ENCODE results near the gene ZHX3. TPM values are rescaled to one million over a fixed set of nuclear protein-coding genes. Genes with fewer than 3 reads are reported as not detected.

The ZHX3 gene
- total and polyA plus RNA-seq, 2 of the 4 experiments (the other 2 are of a cell fraction): 25.0 to 28.0 TPM

DNA sequence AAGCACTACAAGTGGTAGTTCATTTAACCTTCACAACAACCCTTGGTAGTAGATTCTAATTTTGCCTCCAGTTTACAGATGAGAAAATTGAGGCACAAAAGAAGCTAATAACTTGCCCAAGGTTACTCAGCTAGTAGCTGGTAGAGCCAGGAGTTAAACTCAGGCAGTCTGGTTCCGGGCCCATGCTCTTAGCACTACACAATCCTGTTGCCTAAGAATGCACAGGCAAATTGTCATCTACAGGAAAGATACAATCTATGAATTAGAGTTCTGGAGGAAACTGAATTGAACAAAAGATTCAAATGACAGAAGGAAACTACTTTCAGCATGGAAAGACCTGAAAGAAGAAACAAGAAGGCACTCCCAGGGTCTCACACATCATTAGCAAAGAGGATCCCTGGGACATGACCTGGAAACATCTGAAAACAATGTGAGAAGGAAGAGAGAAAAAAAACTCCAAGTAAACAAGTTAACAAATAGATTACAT is 56.8 kb downstream of the ZHX3 start (continued):
- TF ChIP-seq ELK1 (IDR thresholded peaks at IDR 0.05; ENCODE audit: borderline replicate concordance, low read depth, low read length) (no peak), POLR2A (IDR thresholded peaks at IDR 0.05; ENCODE audit: low read depth, low read length) (no peak), NFE2L2 (IDR thresholded peaks at IDR 0.05; ENCODE audit: low read depth, low read length) (no peak)

GRCh38 chr20:41259309-41259708 is 58.2 kb downstream of the ZHX3 start:
- Histone ChIP-seq H3K4me2 (ENCODE audit: low read depth, low read length) (no peak overlapping the region), H2AFZ (replicated peaks; ENCODE audit: low read length, poor library complexity) (no peak overlapping the region), H3K36me3 (ENCODE audit: control insufficient read depth, insufficient read depth, low read length) (no peaks in the 10 kb centered on the region), H2BK120ac (ENCODE audit: low read depth, low read length) (no peak overlapping the region), H2BK5ac (ENCODE audit: low read depth, low read length, poor library complexity, severe bottlenecking) (no peak overlapping the region), H3K4me3 (ENCODE audit: insufficient read depth, low read depth, low read length) (no peak overlapping the region), H3K9ac (ENCODE audit: low read depth, low read length) (no peak overlapping the region), H3K27ac (ENCODE audit: insufficient read depth, low read length) (no peak overlapping the region), H3K27me3 (ENCODE audit: control insufficient read depth, insufficient read depth, low read length) (no peaks in the 10 kb centered on the region), H2BK20ac (ENCODE audit: low read depth, low read length) (no peak overlapping the region), H3K56ac (ENCODE audit: extremely low read depth, insufficient read depth, low read length) (no peak overlapping the region), H2AK5ac (ENCODE audit: low read depth, low read length) (no peak overlapping the region), H3K79me1 (ENCODE audit: low read depth in 1 of 2, low read length in 2 of 2) (peaks cover 36 to 50% of the 10 kb centered on the region in 2 experiments), H4K91ac (ENCODE audit: insufficient read depth, low read depth, low read length) (no peak overlapping the region), H4K8ac (ENCODE audit: low read depth in 2 of 2, low read length in 2 of 2) (no peak overlapping the region), H3K9me3 (ENCODE audit: control insufficient read depth, insufficient read depth, low read length) (no peaks in the 10 kb centered on the region), H4K20me1 (ENCODE audit: insufficient read depth, low read length) (peaks cover 12% of the 10 kb centered on the region), H3K14ac (replicated peaks; ENCODE audit: low read depth, low read length) (no peak overlapping the region), H3K4me1 (ENCODE audit: control insufficient read depth, insufficient read depth, low read length) (peaks cover 3% of the 10 kb centered on the region; the same call in 1 of the 2 replicates), H3K18ac (ENCODE audit: low read depth, low read length) (no peak overlapping the region), H2BK15ac (ENCODE audit: low read depth, low read length) (no peak overlapping the region), H2AK9ac (replicated peaks; ENCODE audit: low read depth, low read length, poor library complexity) (no peak overlapping the region), H3K23ac (ENCODE audit: low read depth, low read length) (no peak overlapping the region), H3K9me1 (ENCODE audit: insufficient read depth, low read length) (peaks cover 8% of the 10 kb centered on the region), H4K5ac (ENCODE audit: low read depth, low read length) (no peak overlapping the region), H3K4ac (ENCODE audit: low read depth, low read length) (no peak overlapping the region)
- TF ChIP-seq FOS (IDR thresholded peaks at IDR 0.05; ENCODE audit: low read depth, low read length) (no peak), CHD1 (IDR thresholded peaks at IDR 0.05; ENCODE audit: low read depth, low read length) (no peak), RFX5 (IDR thresholded peaks at IDR 0.05; ENCODE audit: low read depth, low read length) (no peak), POLR2A (IDR thresholded peaks at IDR 0.05; ENCODE audit: low read depth, low read length) (no peak), SMC3 (IDR thresholded peaks at IDR 0.05; ENCODE audit: low read depth, low read length) (no peak), CEBPB (IDR thresholded peaks at IDR 0.05; ENCODE audit: low read depth, low read length) (no peak)
- BruUV-seq (replicated peaks): no TSS peak
- ChIA-PET POLR2A (ENCODE audit: unreplicated experiment) (no interaction called here), CTCF (no interaction called here)
- intact Hi-C loops (cut with micrococcal nuclease): no loop called here
- ATAC-seq (ENCODE audit: low read depth) (no peak), DNase-seq (no peak)
- in situ Hi-C loops (cut with MboI; ENCODE audit: low sequenced_read_pairs): no loop called here
- dilution Hi-C loops (cut with HindIII; ENCODE audit: low sequenced_read_pairs, unreplicated experiment): no loop called here
